GM12878 (cell line): Measurements from ENCODE around the gene BAIAP2L1. TPM values are rescaled to one million over a fixed set of nuclear protein-coding genes. Genes with fewer than 3 reads are reported as not detected.

Source experiments
- ATAC-seq: fragments of 200-7000 bp; cut with Tn5 transposase; 3 replicates; pipeline ENCODE4 v1.9.1; 2020; ENCODE audit warnings: mild to moderate bottlenecking, moderate library complexity
- BruUV-seq: library from RNA; stranded (reverse); fragments of 400-500 nt; replicated peaks from 2 replicates; lab custom pipeline; 2021; lab: Mats Ljungman, UMichigan
- CTCF ChIA-PET: fragments of 300-600 bp; sonication (Branson Sonifier 250); formaldehyde crosslinking; extraction: SDS; loops from one replicate; lab custom pipeline; 2021; ENCODE audit warnings: inconsistent platforms; lab: Yijun Ruan, JAX
- POLR2A ChIA-PET: fragments of 350-600 bp; formaldehyde crosslinking; extraction: SDS; loops from one replicate; lab custom pipeline; 2021; ENCODE audit warnings: inconsistent platforms; lab: Charles Lee
- RAD21 ChIA-PET: fragments of 300-600 bp; sonication (Branson Sonifier 250); formaldehyde crosslinking; loops from one replicate; lab custom pipeline; 2023; ENCODE audit warnings: antibody characterized with exemption; ENCODE audit not compliant: unreplicated experiment; lab: Charles Lee
- SMC1A ChIA-PET: fragments of 300-600 bp; sonication (Branson Sonifier 250); formaldehyde crosslinking; loops from one replicate; lab custom pipeline; 2023; ENCODE audit not compliant: unreplicated experiment, uncharacterized antibody; lab: Charles Lee
- DNase-seq: peaks from one replicate; pipeline ENCODE4 v3.0.0-alpha.2; 2011; ENCODE audit warnings: low read depth, low spot score
- FAIRE-seq: peaks from 3 replicates; lab custom pipeline; 2011; peaks lifted over from hg19 to GRCh38; lab: Jason Lieb, UNC
- H2AFZ ChIP-seq: 2 replicates; pipeline ENCODE4 v1.6.0; 2011; ENCODE audit warnings: low read depth, low read length, control low read depth; ENCODE audit not compliant: control insufficient read depth
- H3K27ac ChIP-seq: 2 replicates; pipeline ENCODE4 v1.5.1; 2011; ENCODE audit warnings: control low read depth; ENCODE audit not compliant: control insufficient read depth, insufficient read depth
- H3K27me3 ChIP-seq, 2 experiments: replicated peaks in 1 of 2; 2 replicates each; pipeline versions ENCODE4 v1.6.0 to v1.6.1; 2011; ENCODE audit warnings: low read length in 1 of 2; ENCODE audit not compliant: control insufficient read depth in 2 of 2, insufficient read depth in 2 of 2
- H3K36me3 ChIP-seq, 2 experiments: 2 replicates each; pipeline ENCODE4 v1.5.1; 2011; ENCODE audit warnings: low read length in 1 of 2; ENCODE audit not compliant: control insufficient read depth in 2 of 2, insufficient read depth in 2 of 2
- H3K4me1 ChIP-seq: 2 replicates; pipeline ENCODE4 v1.6.1; 2011; ENCODE audit warnings: mild to moderate bottlenecking, low read length, moderate library complexity, mixed read lengths; ENCODE audit not compliant: control insufficient read depth, insufficient read depth
- H3K4me2 ChIP-seq: 2 replicates; pipeline ENCODE4 v1.6.0; 2011; ENCODE audit warnings: control low read depth; ENCODE audit not compliant: control insufficient read depth, insufficient read depth
- H3K4me3 ChIP-seq: fragments of 200-600 bp; sonication (generic); 2 replicates; pipeline ENCODE4 v1.5.1; 2016
- H3K79me2 ChIP-seq: 2 replicates; pipeline ENCODE4 v1.6.0; 2011; ENCODE audit warnings: low read length; ENCODE audit not compliant: control insufficient read depth, insufficient read depth
- H3K9ac ChIP-seq: 2 replicates; pipeline ENCODE4 v1.8.0; 2011; ENCODE audit warnings: low read length, control low read depth, mixed read lengths; ENCODE audit not compliant: control insufficient read depth, insufficient read depth
- H3K9me3 ChIP-seq: replicated peaks from 3 replicates; pipeline ENCODE4 v1.5.1; 2011; ENCODE audit warnings: mild to moderate bottlenecking, low read length; ENCODE audit not compliant: control insufficient read depth, insufficient read depth
- H4K20me1 ChIP-seq: 2 replicates; pipeline ENCODE4 v1.6.0; 2011; ENCODE audit not compliant: control insufficient read depth, insufficient read depth
- CBX5 ChIP-seq: sonication (generic); IDR thresholded peaks from 2 replicates; pipeline ENCODE4 v1.6.1; 2016; ENCODE audit warnings: low read depth, moderate library complexity, mild to moderate bottlenecking, inconsistent platforms
- EED ChIP-seq: sonication (generic); IDR thresholded peaks from 2 replicates; pipeline ENCODE4 v1.6.1; 2016; ENCODE audit warnings: antibody characterized with exemption, low read depth
- HDAC6 ChIP-seq: fragments of 200-600 bp; sonication (generic); IDR thresholded peaks from one replicate; pipeline ENCODE4 v1.8.0; 2017; ENCODE audit warnings: antibody characterized with exemption; ENCODE audit not compliant: unreplicated experiment
- MTA2 ChIP-seq: fragments of 450-650 bp; IDR thresholded peaks from 2 replicates; pipeline ENCODE4 v1.6.1; 2016; ENCODE audit warnings: low read depth, mild to moderate bottlenecking, moderate library complexity
- MTA3 ChIP-seq: IDR thresholded peaks from 2 replicates; pipeline ENCODE4 v1.6.1; 2012; ENCODE audit warnings: low read length, inconsistent platforms, borderline replicate concordance
- NFXL1 ChIP-seq: fragments of 450-650 bp; IDR thresholded peaks from 2 replicates; pipeline ENCODE4 v1.6.1; 2017; ENCODE audit warnings: antibody characterized with exemption, mild to moderate bottlenecking, borderline replicate concordance
- NFYB ChIP-seq: IDR thresholded peaks from 2 replicates; pipeline ENCODE4 v1.6.1; 2011; ENCODE audit warnings: low read depth, mild to moderate bottlenecking, low read length, improper control_type of control experiment, moderate library complexity; ENCODE audit not compliant: insufficient read depth
- NRF1 ChIP-seq: conservative IDR thresholded peaks from 2 replicates; pipeline ENCODE4 v1.6.1; 2011; ENCODE audit warnings: mild to moderate bottlenecking, low read depth, low read length, improper control_type of control experiment
- PAX5 ChIP-seq: IDR thresholded peaks from 2 replicates; pipeline ENCODE4 v1.6.1; 2011; ENCODE audit warnings: low read depth, low read length, borderline replicate concordance
- POU2F2 ChIP-seq: IDR thresholded peaks from 3 replicates; pipeline ENCODE4 v1.6.1; 2011; ENCODE audit warnings: low read depth, mild to moderate bottlenecking, low read length, borderline replicate concordance
- SIX5 ChIP-seq: IDR thresholded peaks from 2 replicates; pipeline ENCODE4 v1.6.1; 2011; ENCODE audit warnings: mild to moderate bottlenecking, low read depth, low read length, moderate library complexity; ENCODE audit not compliant: severe bottlenecking
- SMAD1 ChIP-seq: fragments of 450-650 bp; IDR thresholded peaks from 2 replicates; pipeline ENCODE4 v1.6.1; 2018; ENCODE audit warnings: mild to moderate bottlenecking, low read depth; ENCODE audit not compliant: partially characterized antibody
- SREBF1 ChIP-seq: IDR thresholded peaks from 2 replicates; pipeline ENCODE4 v1.6.1; 2012; ENCODE audit warnings: mild to moderate bottlenecking, low read length
- TARDBP ChIP-seq: IDR thresholded peaks from 2 replicates; pipeline ENCODE4 v1.6.1; 2016; ENCODE audit warnings: borderline replicate concordance
- TCF3 ChIP-seq: IDR thresholded peaks from 2 replicates; pipeline ENCODE4 v1.6.1; 2012; ENCODE audit warnings: low read depth, mild to moderate bottlenecking, low read length, borderline replicate concordance; ENCODE audit not compliant: insufficient read depth
- YY1 ChIP-seq: IDR thresholded peaks from 2 replicates; pipeline ENCODE4 v1.6.1; 2011; ENCODE audit warnings: low read depth, mild to moderate bottlenecking, low read length
- WGBS: methylation state at CpG from one replicate; pipeline ENCODE4 v1.1.6; 2016; ENCODE audit warnings: low lambda C conversion rate; ENCODE audit not compliant: insufficient replicate concordance, insufficient coverage; ENCODE audit errors: missing lambda C conversion rate; 5-methylcytosine and 5-hydroxymethylcytosine counted together
- in situ Hi-C: fragments of 300-500 bp; cut with MboI; formaldehyde crosslinking; loops from 9 replicates; pipeline ENCODE4 v1.14.3; 2018; ENCODE audit warnings: mixed read lengths
- intact Hi-C: fragments of 100-400 bp; cut with micrococcal nuclease; formaldehyde crosslinking; loops from one replicate; pipeline ENCODE4 v1.14.2; 2022; ENCODE audit not compliant: unreplicated experiment
- polyA plus RNA-seq, 11 experiments: library from polyadenylated mRNA; depleted of rRNA in 4 of 11; unstranded in 6 of 11; stranded (reverse) in 5 of 11; fragments of >200 nt; fragmentation: Nextera tagmentation in 4 of 11; fragmentation: Illumina TruSeq in 1 of 11; extraction: Ambion mirVana in 4 of 11; extraction: Trizol in 1 of 11; gene quantifications; 1 replicate in 1 of 11; 2 replicates in 10 of 11; pipeline versions ENCODE4 v1.2.1 to v1.2.3, GENCODE V29; 2011 to 2016; ENCODE audit warnings: inconsistent platforms in 2 of 11, missing spikeins in 2 of 11, low read depth in 1 of 11
- total RNA-seq, 4 experiments: library from RNA; depleted of rRNA in 3 of 4; stranded (reverse); fragments of >200 nt in 3 of 4; fragmentation: Illumina TruSeq in 1 of 4; extraction: Trizol in 1 of 4; gene quantifications; 2 replicates each; pipeline versions ENCODE4 v1.2.1 to v1.2.3, GENCODE V29; 2013 to 2021
- TF ChIP-seq, protein P1 (sequence below): fragments of 450-650 bp; IDR thresholded peaks from 2 replicates; pipeline ENCODE4 v1.6.1; 2017; ENCODE audit warnings: borderline replicate concordance
- TF ChIP-seq, protein P2 (sequence below): fragments of 450-650 bp; conservative IDR thresholded peaks from 2 replicates; pipeline ENCODE4 v1.6.1; 2017; ENCODE audit warnings: mild to moderate bottlenecking, moderate library complexity
- TF ChIP-seq, protein P3 (sequence below): IDR thresholded peaks from 2 replicates; pipeline ENCODE4 v1.6.1; 2012; ENCODE audit warnings: low read depth, low read length, improper control_type of control experiment
- TF ChIP-seq, protein P4 (sequence below): IDR thresholded peaks from 2 replicates; pipeline ENCODE4 v1.6.1; 2011; ENCODE audit warnings: low read depth, mild to moderate bottlenecking, low read length, moderate library complexity, borderline replicate concordance; ENCODE audit errors: extremely low read depth

The BAIAP2L1 gene
- total and polyA plus RNA-seq, 10 of the 15 experiments (the other 5 are each of a cell fraction or from before 2014, with no cell fraction given): 8.9 to 60.2 (median 35.7) TPM

DNA sequence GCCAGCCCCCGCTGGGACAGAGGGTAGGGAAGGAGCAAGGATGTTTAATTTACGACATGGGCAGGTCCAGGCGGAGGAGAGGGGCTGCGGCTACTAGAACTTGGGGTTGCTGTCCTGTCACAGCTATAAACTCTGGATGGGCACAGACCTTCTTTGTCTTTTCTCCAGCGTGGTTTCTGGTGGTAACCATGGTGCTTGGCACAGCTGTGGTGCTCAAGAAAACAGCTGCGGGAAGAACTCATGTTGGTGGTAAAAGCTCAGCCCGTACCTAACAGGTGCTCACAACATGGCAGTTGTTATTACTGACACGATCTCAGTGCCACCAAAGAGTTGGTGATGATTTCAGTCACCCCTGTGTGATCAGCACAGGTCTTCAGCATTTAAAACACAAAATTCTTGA lies 13.8 kb downstream of the BAIAP2L1 start:
- Histone ChIP-seq H4K20me1 (no peaks in the 10 kb centered on the region), H3K27me3 (no peaks in the 10 kb centered on the region), H3K4me2 (no peak overlapping the region), H3K4me3 (no peak overlapping the region), H2AFZ (no peak overlapping the region), H3K79me2 (peaks cover 3% of the 10 kb centered on the region), H3K9ac (no peak overlapping the region), H3K9me3 (no peaks in the 10 kb centered on the region), H3K4me1 (no peaks in the 10 kb centered on the region)
- in situ Hi-C loops: no loop called here
- no peak for DNase-seq
- ChIA-PET POLR2A (interaction anchor here (0.5 to 0.7 kb wide), 3 partner anchors 59 to 539 kb away, joined by 3 to 5 read pairs (median 4); no protein-coding TSS in a partner anchor), RAD21 (no interaction called here), SMC1A (interaction anchor here (0.5 to 0.8 kb wide), 2 partner anchors 38 to 344 kb away, joined by 3 read pairs; no protein-coding TSS in a partner anchor)
- no peak for ATAC-seq
- no TSS peak for BruUV-seq
- 74% methylated on average over 8 of the region's 8 CpGs for WGBS
- FAIRE-seq: no peak
- TF ChIP-seq SREBF1: no peak
- TF ChIP-seq NRF1: no peak
- TF ChIP-seq EED: no peak
- TF ChIP-seq, protein P1, sequence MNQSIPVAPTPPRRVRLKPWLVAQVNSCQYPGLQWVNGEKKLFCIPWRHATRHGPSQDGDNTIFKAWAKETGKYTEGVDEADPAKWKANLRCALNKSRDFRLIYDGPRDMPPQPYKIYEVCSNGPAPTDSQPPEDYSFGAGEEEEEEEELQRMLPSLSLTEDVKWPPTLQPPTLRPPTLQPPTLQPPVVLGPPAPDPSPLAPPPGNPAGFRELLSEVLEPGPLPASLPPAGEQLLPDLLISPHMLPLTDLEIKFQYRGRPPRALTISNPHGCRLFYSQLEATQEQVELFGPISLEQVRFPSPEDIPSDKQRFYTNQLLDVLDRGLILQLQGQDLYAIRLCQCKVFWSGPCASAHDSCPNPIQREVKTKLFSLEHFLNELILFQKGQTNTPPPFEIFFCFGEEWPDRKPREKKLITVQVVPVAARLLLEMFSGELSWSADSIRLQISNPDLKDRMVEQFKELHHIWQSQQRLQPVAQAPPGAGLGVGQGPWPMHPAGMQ: no peak
- no peak for TF ChIP-seq CBX5
- TF ChIP-seq MTA2: no peak
- no peak for TF ChIP-seq POU2F2
- TF ChIP-seq TARDBP: no peak
- TF ChIP-seq YY1: no peak
- TF ChIP-seq, protein P2, sequence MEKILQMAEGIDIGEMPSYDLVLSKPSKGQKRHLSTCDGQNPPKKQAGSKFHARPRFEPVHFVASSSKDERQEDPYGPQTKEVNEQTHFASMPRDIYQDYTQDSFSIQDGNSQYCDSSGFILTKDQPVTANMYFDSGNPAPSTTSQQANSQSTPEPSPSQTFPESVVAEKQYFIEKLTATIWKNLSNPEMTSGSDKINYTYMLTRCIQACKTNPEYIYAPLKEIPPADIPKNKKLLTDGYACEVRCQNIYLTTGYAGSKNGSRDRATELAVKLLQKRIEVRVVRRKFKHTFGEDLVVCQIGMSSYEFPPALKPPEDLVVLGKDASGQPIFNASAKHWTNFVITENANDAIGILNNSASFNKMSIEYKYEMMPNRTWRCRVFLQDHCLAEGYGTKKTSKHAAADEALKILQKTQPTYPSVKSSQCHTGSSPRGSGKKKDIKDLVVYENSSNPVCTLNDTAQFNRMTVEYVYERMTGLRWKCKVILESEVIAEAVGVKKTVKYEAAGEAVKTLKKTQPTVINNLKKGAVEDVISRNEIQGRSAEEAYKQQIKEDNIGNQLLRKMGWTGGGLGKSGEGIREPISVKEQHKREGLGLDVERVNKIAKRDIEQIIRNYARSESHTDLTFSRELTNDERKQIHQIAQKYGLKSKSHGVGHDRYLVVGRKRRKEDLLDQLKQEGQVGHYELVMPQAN: no peak
- TF ChIP-seq NFXL1: no peak
- no peak for TF ChIP-seq TCF3
- TF ChIP-seq SIX5: no peak
- TF ChIP-seq HDAC6: no peak
- no peak for TF ChIP-seq SMAD1
- TF ChIP-seq, protein P3, sequence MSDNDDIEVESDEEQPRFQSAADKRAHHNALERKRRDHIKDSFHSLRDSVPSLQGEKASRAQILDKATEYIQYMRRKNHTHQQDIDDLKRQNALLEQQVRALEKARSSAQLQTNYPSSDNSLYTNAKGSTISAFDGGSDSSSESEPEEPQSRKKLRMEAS: no peak
- no peak for TF ChIP-seq MTA3
- no peak for TF ChIP-seq PAX5
- TF ChIP-seq, protein P4, sequence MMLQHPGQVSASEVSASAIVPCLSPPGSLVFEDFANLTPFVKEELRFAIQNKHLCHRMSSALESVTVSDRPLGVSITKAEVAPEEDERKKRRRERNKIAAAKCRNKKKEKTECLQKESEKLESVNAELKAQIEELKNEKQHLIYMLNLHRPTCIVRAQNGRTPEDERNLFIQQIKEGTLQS: no peak
- TF ChIP-seq NFYB: no peak
- TF ChIP-seq, all 136 proteins: peak for 0
- Histone ChIP-seq H3K27ac (no peak overlapping the region), H3K36me3 (no peaks in the 10 kb centered on the region)
- intact Hi-C loops: no loop called here
- CTCF ChIA-PET: interaction anchor here (1.6 to 1.8 kb wide), 2 partner anchors 14 to 33 kb away, joined by 4 to 5 read pairs; partner anchors contain the start of gene BAIAP2L1
